Measurements from ENCODE around the gene COA1.

The COA1 gene

GRCh38 chr7:43650457-43651052 is 78.8 kb downstream of the COA1 start:
- DNase-seq (ENCODE audit: low read depth) = no peak
- no peak for TF ChIP-seq CTCF (IDR thresholded peaks at IDR 0.05; ENCODE audit: control insufficient read depth, extremely low read depth, insufficient read depth)
- no peak overlapping the region for H3K4me3 ChIP-seq (ENCODE audit: low read depth, low read length)

GRCh38 chr7:43649755-43650274 is 79.5 kb downstream of the COA1 start:
- H3K4me3 ChIP-seq (ENCODE audit: low read depth, low read length) = no peak overlapping the region
- DNase-seq (ENCODE audit: low read depth) = no peak
- no peak for TF ChIP-seq CTCF (IDR thresholded peaks at IDR 0.05; ENCODE audit: control insufficient read depth, extremely low read depth, insufficient read depth)

- no peak for TF ChIP-seq CTCF (IDR thresholded peaks at IDR 0.05; ENCODE audit: control insufficient read depth, extremely low read depth, insufficient read depth)
- no peak overlapping the region for H3K4me3 ChIP-seq (ENCODE audit: low read depth, low read length)
- DNase-seq (ENCODE audit: low read depth) = no peak
Measured at GRCh38 chr7:43648473-43649406, 80.6 kb downstream of the COA1 start.

GRCh38 chr7:43647673-43648472 is 81.5 kb downstream of the COA1 start:
- DNase-seq (ENCODE audit: low read depth) = peak; percentile 49
- no peak overlapping the region for H3K4me3 ChIP-seq (ENCODE audit: low read depth, low read length)
- TF ChIP-seq CTCF (IDR thresholded peaks at IDR 0.05; ENCODE audit: control insufficient read depth, extremely low read depth, insufficient read depth) = no peak

GRCh38 chr7:43647339-43647672 is 82.0 kb downstream of the COA1 start:
- no peak overlapping the region for H3K4me3 ChIP-seq (ENCODE audit: low read depth, low read length)
- DNase-seq (ENCODE audit: low read depth) = no peak

More at GRCh38 chr7:43647339-43647672, 82.0 kb downstream of the COA1 start:
- no peak for TF ChIP-seq CTCF (IDR thresholded peaks at IDR 0.05; ENCODE audit: control insufficient read depth, extremely low read depth, insufficient read depth)
